ENCODE results near the gene GABRQ. TPM values are rescaled to one million over a fixed set of nuclear protein-coding genes. Genes with fewer than 3 reads are reported as not detected.

GABRQ gene
- total RNA-seq (2014; rRNA removed; shearing (Covaris generic); ENCODE audit: low replicate concordance): 0.30 and 0.81 TPM in 2 replicates

GRCh38 chrX:152637649-152638442 is at the start of gene GABRQ:
Gene GABRQ (plus strand): TSS chrX:152637895. CDS start chrX:152638203, 308 bp downstream.
- in situ Hi-C loops (cut with HindIII; ENCODE audit: low pct_unique_long_range_greater_than_20kb, low sequenced_read_pairs): no loop called here
- peak; percentile 64 for DNase-seq (ENCODE audit: low read depth)

- in situ Hi-C loops (cut with HindIII; ENCODE audit: low pct_unique_long_range_greater_than_20kb, low sequenced_read_pairs): no loop called here
- no peak for DNase-seq (ENCODE audit: low read depth)
These were observed 49.5 kb upstream of the GABRQ start for GRCh38 chrX:152588206-152588605.

- no peak for DNase-seq (ENCODE audit: low read depth)
- in situ Hi-C loops (cut with HindIII; ENCODE audit: low pct_unique_long_range_greater_than_20kb, low sequenced_read_pairs): no loop called here
These were observed 36.7 kb upstream of the GABRQ start for GRCh38 chrX:152600853-152601633.

GRCh38 chrX:152601848-152602616 is 35.7 kb upstream of the GABRQ start:
- in situ Hi-C loops (cut with HindIII; ENCODE audit: low pct_unique_long_range_greater_than_20kb, low sequenced_read_pairs): no loop called here
- DNase-seq (ENCODE audit: low read depth): no peak

GRCh38 chrX:152614791-152615190 is 22.9 kb upstream of the GABRQ start:
- no peak for DNase-seq (ENCODE audit: low read depth)
- in situ Hi-C loops (cut with HindIII; ENCODE audit: low pct_unique_long_range_greater_than_20kb, low sequenced_read_pairs): no loop called here

- in situ Hi-C loops (cut with HindIII; ENCODE audit: low pct_unique_long_range_greater_than_20kb, low sequenced_read_pairs): no loop called here
- no peak for DNase-seq (ENCODE audit: low read depth)
These were observed 17.8 kb upstream of the GABRQ start for GRCh38 chrX:152619897-152620296.

GRCh38 chrX:152632445-152633097 is 5.1 kb upstream of the GABRQ start:
- DNase-seq (ENCODE audit: low read depth): peak; percentile 39
- in situ Hi-C loops (cut with HindIII; ENCODE audit: low pct_unique_long_range_greater_than_20kb, low sequenced_read_pairs): no loop called here

GRCh38 chrX:152635941-152636340 is 1.8 kb upstream of the GABRQ start:
- in situ Hi-C loops (cut with HindIII; ENCODE audit: low pct_unique_long_range_greater_than_20kb, low sequenced_read_pairs): no loop called here

GRCh38 chrX:152638443-152638904 is 779 bp downstream of the GABRQ start:
- peak; percentile 1 for DNase-seq (ENCODE audit: low read depth)
- in situ Hi-C loops (cut with HindIII; ENCODE audit: low pct_unique_long_range_greater_than_20kb, low sequenced_read_pairs): no loop called here

More at GRCh38 chrX:152635941-152636340, 1.8 kb upstream of the GABRQ start:
- peak; percentile 35 for DNase-seq (ENCODE audit: low read depth)

GRCh38 chrX:152639426-152639825 is 1.7 kb downstream of the GABRQ start:
- no peak for DNase-seq (ENCODE audit: low read depth)
- in situ Hi-C loops (cut with HindIII; ENCODE audit: low pct_unique_long_range_greater_than_20kb, low sequenced_read_pairs): no loop called here

- in situ Hi-C loops (cut with HindIII; ENCODE audit: low pct_unique_long_range_greater_than_20kb, low sequenced_read_pairs): no loop called here
- no peak for DNase-seq (ENCODE audit: low read depth)
These were observed 2.5 kb downstream of the GABRQ start for GRCh38 chrX:152640034-152640818.

- DNase-seq (ENCODE audit: low read depth): no peak
- in situ Hi-C loops (cut with HindIII; ENCODE audit: low pct_unique_long_range_greater_than_20kb, low sequenced_read_pairs): no loop called here
These were observed 3.7 kb downstream of the GABRQ start for GRCh38 chrX:152641256-152641875.

- peak; percentile 2 for DNase-seq (ENCODE audit: low read depth)
- in situ Hi-C loops (cut with HindIII; ENCODE audit: low pct_unique_long_range_greater_than_20kb, low sequenced_read_pairs): no loop called here
These were observed 4.3 kb downstream of the GABRQ start for GRCh38 chrX:152641996-152642395.

GRCh38 chrX:152642931-152643564 is 5.4 kb downstream of the GABRQ start:
- in situ Hi-C loops (cut with HindIII; ENCODE audit: low pct_unique_long_range_greater_than_20kb, low sequenced_read_pairs): no loop called here
- DNase-seq (ENCODE audit: low read depth): no peak

- in situ Hi-C loops (cut with HindIII; ENCODE audit: low pct_unique_long_range_greater_than_20kb, low sequenced_read_pairs): no loop called here
These were observed 9.3 kb downstream of the GABRQ start for GRCh38 chrX:152646961-152647360.

GRCh38 chrX:152647978-152648377 is 10.3 kb downstream of the GABRQ start:
- DNase-seq (ENCODE audit: low read depth): no peak
- in situ Hi-C loops (cut with HindIII; ENCODE audit: low pct_unique_long_range_greater_than_20kb, low sequenced_read_pairs): no loop called here

More at GRCh38 chrX:152646961-152647360, 9.3 kb downstream of the GABRQ start:
- DNase-seq (ENCODE audit: low read depth): no peak
